ENCODE results near the gene BCAS4.
A peak's percentile ranks its signal among the peaks of the same experiment; 100 is the strongest.

The BCAS4 gene

DNA sequence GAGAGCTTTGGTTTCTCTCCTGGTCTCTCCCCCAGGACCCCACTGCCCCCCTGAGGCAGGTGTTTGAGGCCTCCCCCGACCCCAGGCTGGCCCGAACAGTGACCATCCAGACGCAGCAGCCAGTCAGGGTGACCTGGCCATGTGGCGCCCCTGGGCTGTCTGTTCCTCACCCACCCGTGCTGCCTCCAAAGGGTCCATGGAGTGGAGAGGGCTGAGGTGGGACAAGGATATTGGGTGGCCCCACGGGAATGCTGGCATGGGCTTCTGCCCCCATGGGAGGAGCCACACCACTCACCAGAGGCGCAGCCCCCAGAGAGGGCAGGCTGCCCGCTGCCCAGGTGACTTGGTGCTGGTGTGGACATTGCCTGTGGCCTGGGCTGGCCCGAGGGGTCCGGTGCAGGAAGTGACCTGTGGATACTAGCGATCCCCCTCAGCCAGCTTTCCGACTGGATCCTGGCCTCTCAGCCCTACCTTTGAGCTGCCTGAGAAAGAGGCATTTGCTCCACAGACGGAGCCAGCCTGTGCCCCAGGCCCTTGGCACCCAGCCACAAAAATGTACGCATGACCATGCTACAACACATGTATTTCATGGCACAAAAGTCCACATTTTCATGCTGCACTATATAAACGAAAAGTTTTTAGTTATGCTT, 50.8 kb downstream of the BCAS4 start:
- Histone ChIP-seq H3K4me3 (ENCODE audit: extremely low read depth, insufficient read depth, low read length, poor library complexity, severe bottlenecking) (no peak overlapping the region), H3K27ac (ENCODE audit: low read depth, low read length, severe bottlenecking) (no peak overlapping the region), H3K36me3 (ENCODE audit: control insufficient read depth, insufficient read depth, low read length) (no peaks in the 10 kb centered on the region), H3K9me3 (ENCODE audit: control insufficient read depth, low read length) (no peaks in the 10 kb centered on the region), H3K4me1 (ENCODE audit: control insufficient read depth, insufficient read depth, low read length, poor library complexity, severe bottlenecking) (peaks cover 15% of the 10 kb centered on the region)
- WGBS, 2 experiments (ENCODE audit: insufficient coverage in 2 of 2), result 95 to 97% methylated on average over 3 to 9 of the region's 15 CpGs

DNA sequence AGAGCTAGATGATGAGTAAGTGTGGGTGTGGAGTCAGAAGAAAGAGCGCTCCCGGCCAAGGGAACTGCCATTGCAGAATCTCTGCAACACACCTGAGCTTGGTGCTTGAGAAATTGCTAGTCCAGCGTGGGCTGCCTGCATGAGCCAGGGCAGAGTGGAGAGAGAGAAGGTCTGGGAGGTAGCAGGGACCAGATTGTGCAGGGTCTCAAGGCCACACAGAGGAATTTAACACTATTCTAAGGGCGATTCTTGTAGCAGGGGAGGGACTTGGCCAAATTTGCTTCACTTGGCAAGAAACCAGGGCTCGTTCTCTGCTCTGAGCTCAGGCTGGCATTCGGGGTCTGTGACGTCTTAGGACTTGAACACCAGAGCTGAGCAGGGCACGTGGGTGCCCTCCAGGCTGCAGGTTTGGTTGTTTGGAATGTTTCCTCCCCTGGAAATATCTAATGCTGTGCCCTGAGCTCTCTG, 53.5 kb downstream of the BCAS4 start:
- peak overlapping the region; percentile 10 for H3K27ac ChIP-seq (ENCODE audit: low read depth, low read length, severe bottlenecking)
- H3K9me3 ChIP-seq (ENCODE audit: control insufficient read depth, low read length), result no peaks in the 10 kb centered on the region
- 80 to 81% methylated on average over 8 of the region's 8 CpGs for WGBS, 2 experiments (ENCODE audit: insufficient coverage in 2 of 2)
- H3K4me1 ChIP-seq (ENCODE audit: control insufficient read depth, insufficient read depth, low read length, poor library complexity, severe bottlenecking), result peaks cover 23% of the 10 kb centered on the region
- no peaks in the 10 kb centered on the region for H3K36me3 ChIP-seq (ENCODE audit: control insufficient read depth, insufficient read depth, low read length)
- no peak overlapping the region for H3K4me3 ChIP-seq (ENCODE audit: extremely low read depth, insufficient read depth, low read length, poor library complexity, severe bottlenecking)

DNA sequence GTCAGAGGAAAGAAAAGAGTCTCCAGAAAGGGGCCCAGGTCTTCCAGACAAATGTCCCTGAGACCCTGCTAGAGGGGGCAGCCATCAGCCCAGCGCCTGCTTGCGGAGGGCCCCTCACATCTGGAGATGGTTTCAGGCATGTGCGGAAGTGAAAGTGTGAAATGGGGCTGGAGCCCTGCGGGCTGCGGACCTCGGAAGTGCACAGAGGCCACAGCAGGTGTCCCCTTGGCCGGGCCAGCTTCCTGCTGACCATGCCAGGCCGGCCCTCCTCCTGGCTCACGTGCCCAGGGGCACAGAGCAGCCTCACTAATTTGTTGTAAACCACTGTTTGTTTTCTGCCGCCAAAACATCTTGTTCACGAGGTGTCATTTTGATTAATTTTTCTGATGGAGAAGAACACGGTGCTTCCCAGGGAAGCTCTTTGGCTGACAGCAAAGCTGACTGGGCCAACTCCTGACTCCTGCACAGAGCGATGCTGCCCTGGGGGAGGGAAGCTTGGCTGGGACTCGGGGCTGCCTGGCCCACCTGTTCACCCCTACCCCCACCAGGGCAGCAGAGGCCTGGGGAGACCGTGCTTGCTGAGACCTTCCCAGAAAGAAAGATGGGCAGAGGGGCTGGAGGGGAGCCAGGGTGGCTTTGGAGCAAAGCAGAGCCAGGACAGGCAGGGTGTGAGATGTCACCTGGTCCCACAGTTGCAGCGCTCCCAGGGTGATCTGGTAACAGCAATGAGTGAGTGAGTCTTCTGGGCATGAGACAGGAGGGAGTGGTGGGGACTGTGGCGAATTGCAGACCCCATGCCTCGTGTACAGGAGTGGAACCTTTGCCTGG, 54.2 kb downstream of the BCAS4 start:
- 70 to 72% methylated on average over 15 to 17 of the region's 18 CpGs for WGBS, 2 experiments (ENCODE audit: insufficient coverage in 2 of 2)
- Histone ChIP-seq H3K4me3 (ENCODE audit: extremely low read depth, insufficient read depth, low read length, poor library complexity, severe bottlenecking) (no peak overlapping the region), H3K36me3 (ENCODE audit: control insufficient read depth, insufficient read depth, low read length) (no peaks in the 10 kb centered on the region), H3K4me1 (ENCODE audit: control insufficient read depth, insufficient read depth, low read length, poor library complexity, severe bottlenecking) (peaks cover 23% of the 10 kb centered on the region), H3K9me3 (ENCODE audit: control insufficient read depth, low read length) (no peaks in the 10 kb centered on the region), H3K27ac (ENCODE audit: low read depth, low read length, severe bottlenecking) (no peak overlapping the region)

DNA sequence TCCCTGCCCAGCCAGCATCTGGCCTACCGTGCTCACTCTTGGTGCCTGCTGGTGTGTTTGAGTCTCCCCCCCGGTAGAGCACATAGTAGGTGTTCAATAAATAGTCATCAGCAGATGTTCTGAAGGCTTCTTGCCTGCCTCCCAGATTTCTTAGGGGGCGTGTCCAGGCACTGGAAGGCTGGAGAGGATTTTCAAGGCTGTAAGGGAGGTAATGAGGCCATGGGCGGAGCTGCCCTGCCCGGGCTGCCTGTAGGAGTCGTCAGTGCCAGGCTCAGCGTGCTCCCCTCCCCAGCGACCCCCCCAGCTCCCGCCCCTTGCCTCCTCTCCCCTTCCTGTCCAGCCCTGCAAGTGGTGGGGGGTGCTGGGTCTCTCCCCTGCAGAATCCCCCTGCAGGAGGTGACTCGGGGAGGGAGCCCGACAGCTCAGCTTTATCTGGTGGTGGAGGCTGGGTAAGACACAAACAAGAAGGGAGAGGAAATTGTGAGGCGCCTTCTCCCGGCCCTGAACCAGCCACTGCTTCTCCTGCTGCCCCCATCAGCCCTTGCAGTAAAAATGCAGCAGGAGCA, 55.9 kb downstream of the BCAS4 start:
- Histone ChIP-seq H3K9me3 (ENCODE audit: control insufficient read depth, low read length) (no peaks in the 10 kb centered on the region), H3K36me3 (ENCODE audit: control insufficient read depth, insufficient read depth, low read length) (no peaks in the 10 kb centered on the region), H3K4me1 (ENCODE audit: control insufficient read depth, insufficient read depth, low read length, poor library complexity, severe bottlenecking) (peaks cover 16% of the 10 kb centered on the region), H3K4me3 (ENCODE audit: extremely low read depth, insufficient read depth, low read length, poor library complexity, severe bottlenecking) (no peak overlapping the region), H3K27ac (ENCODE audit: low read depth, low read length, severe bottlenecking) (no peak overlapping the region)
- 72 to 79% methylated on average over 4 of the region's 13 CpGs for WGBS, 2 experiments (ENCODE audit: insufficient coverage in 2 of 2)

DNA sequence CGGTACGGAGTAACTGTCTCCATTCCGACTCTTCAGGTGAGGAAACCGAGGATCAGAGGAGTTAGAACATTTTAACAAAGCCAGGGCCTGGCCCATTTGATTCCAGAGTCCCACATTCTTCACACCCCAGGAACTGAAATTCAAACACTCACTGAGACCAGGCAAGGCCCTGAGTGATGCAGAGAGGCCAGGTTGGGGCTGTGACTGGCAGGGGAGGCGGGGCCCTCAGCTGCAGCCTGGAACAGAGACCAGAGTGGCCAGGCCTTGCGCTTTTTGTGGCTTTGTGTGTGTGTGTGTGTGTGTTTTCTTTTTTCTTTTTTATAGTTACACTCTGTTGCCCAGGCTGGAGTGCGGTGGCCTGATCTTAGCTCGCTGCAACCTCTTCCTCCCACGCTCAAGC, 57.2 kb downstream of the BCAS4 start:
- 96% methylated on average over 6 to 8 of the region's 9 CpGs for WGBS, 2 experiments (ENCODE audit: insufficient coverage in 2 of 2)
- H3K4me1 ChIP-seq (ENCODE audit: control insufficient read depth, insufficient read depth, low read length, poor library complexity, severe bottlenecking), result peaks cover 16% of the 10 kb centered on the region
- no peak overlapping the region for H3K27ac ChIP-seq (ENCODE audit: low read depth, low read length, severe bottlenecking)
- no peaks in the 10 kb centered on the region for H3K9me3 ChIP-seq (ENCODE audit: control insufficient read depth, low read length)
- no peaks in the 10 kb centered on the region for H3K36me3 ChIP-seq (ENCODE audit: control insufficient read depth, insufficient read depth, low read length)
- H3K4me3 ChIP-seq (ENCODE audit: extremely low read depth, insufficient read depth, low read length, poor library complexity, severe bottlenecking), result no peak overlapping the region

DNA sequence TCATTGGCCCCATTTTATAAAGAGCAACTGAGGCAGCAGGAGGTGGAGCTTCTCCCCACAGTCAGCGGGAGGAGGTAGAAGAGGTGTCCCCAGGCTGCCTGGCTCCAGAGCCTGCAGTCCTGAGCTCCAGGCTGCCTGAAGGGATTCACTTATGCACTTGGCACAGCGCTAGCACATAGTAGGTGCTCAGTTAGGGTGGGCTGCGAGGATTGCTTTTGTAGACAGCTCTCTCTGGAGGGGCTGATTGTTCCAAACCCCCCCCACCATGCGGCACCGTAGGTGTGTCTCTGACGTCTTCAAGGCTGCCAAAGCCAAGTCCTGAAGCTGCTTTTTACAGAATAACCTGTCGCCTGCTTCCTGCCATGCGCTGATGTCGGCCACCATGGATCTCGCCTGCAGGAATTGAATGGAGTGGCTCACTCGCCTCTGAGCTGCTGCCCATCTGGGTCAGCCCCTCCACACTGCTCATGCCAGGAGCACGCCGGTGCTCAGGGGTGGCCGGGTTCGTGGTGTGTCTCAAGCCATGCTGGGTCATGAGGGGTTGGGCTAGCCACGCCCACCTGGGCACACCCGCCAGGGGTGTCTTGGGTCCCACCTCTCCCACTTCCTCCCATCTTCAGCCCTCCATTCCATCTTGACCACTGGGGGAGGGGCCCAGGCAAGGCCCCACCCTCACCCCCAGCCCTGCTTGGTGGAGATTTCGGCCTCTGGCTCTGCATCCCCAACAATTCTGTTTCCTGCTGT, 59.8 kb downstream of the BCAS4 start:
- no peaks in the 10 kb centered on the region for H3K9me3 ChIP-seq (ENCODE audit: control insufficient read depth, low read length)
- no peak overlapping the region for H3K4me3 ChIP-seq (ENCODE audit: extremely low read depth, insufficient read depth, low read length, poor library complexity, severe bottlenecking)
- WGBS, 2 experiments (ENCODE audit: insufficient coverage in 2 of 2), result 89 to 95% methylated on average over 14 to 15 of the region's 18 CpGs
- no peak overlapping the region for H3K27ac ChIP-seq (ENCODE audit: low read depth, low read length, severe bottlenecking)
- H3K4me1 ChIP-seq (ENCODE audit: control insufficient read depth, insufficient read depth, low read length, poor library complexity, severe bottlenecking), result peaks cover 8% of the 10 kb centered on the region
- H3K36me3 ChIP-seq (ENCODE audit: control insufficient read depth, insufficient read depth, low read length), result no peaks in the 10 kb centered on the region

DNA sequence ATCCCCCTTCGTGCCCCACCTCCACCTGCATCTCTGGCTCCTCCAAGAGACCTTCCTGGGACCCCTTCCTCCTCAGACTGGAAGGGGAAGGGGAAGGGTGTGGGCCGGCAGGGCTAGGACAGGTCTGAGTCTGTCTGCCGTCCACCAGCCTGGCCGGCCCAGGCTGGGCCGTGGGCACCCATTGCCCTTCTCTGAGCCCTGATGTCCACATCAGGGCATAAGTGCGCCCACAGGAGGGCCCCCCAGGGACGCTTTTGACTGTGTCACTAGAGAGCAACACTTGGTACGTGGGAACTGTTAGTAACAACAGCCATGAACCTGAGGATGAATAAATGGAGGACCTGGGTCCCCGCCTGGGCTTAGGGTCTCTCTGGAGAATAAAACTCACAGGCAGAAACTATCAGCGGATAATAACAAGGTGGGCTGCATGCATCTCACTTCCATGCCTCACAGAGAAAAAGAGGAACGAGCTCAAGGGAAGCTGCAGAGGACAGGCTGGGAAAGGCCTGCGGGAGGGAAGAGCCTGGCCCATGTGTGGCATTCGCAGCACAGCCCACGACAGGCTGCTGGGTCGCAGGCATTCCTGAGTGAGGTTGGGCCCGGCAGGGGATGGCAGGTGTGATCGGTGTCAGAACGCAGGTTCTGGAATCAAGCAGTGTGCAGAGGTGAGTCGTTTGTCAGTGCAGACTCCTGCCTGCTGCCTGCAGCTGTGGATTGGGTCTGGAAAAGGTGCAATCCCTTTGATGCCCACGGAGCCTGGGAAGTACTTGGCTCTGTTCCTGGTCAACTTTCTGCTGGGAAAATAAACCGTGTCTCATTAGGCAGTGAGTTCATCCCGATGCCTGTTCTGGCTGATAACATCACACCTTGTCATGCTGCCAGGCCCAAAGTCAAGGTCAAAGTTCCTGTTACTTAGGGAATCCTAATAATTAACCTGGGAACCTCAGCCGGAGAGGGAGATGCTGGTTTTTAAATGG, 60.9 kb downstream of the BCAS4 start:
- no peak overlapping the region for H3K4me3 ChIP-seq (ENCODE audit: extremely low read depth, insufficient read depth, low read length, poor library complexity, severe bottlenecking)
- H3K36me3 ChIP-seq (ENCODE audit: control insufficient read depth, insufficient read depth, low read length), result no peaks in the 10 kb centered on the region
- H3K4me1 ChIP-seq (ENCODE audit: control insufficient read depth, insufficient read depth, low read length, poor library complexity, severe bottlenecking), result peaks cover 8% of the 10 kb centered on the region
- no peak overlapping the region for H3K27ac ChIP-seq (ENCODE audit: low read depth, low read length, severe bottlenecking)
- H3K9me3 ChIP-seq (ENCODE audit: control insufficient read depth, low read length), result no peaks in the 10 kb centered on the region
- WGBS, 2 experiments (ENCODE audit: insufficient coverage in 2 of 2), result 74 to 81% methylated on average over 20 to 21 of the region's 23 CpGs

DNA sequence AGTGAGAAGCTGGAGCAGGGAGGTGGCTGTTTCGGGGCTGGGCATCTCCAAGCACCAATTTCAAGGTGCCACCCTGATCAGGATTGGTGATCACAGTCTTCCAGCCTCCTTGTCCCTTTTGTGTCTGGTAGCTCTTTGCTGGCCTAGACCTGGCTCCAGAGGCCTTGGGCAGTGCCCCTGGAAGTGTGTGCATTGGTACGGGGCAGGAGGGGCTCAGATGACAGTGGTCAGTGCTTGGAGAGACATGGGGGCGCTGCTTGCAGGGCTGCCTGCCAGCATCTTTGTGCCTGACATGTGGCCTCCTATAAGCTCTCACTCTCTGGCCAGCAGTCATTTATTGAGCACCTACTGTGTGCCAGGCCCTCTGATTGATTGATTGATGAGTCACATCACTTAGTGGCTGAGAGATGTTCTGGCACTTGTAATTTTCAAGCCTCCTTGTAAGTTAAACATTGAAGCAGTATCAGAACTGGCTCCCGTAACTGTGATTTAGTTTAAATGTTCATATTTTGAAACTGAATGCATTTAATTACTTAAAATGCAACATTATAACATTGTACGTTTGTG, 61.7 kb downstream of the BCAS4 start:
- Histone ChIP-seq H3K9me3 (ENCODE audit: control insufficient read depth, low read length) (no peaks in the 10 kb centered on the region), H3K4me1 (ENCODE audit: control insufficient read depth, insufficient read depth, low read length, poor library complexity, severe bottlenecking) (peaks cover under 1% of the 10 kb centered on the region), H3K4me3 (ENCODE audit: extremely low read depth, insufficient read depth, low read length, poor library complexity, severe bottlenecking) (no peak overlapping the region), H3K36me3 (ENCODE audit: control insufficient read depth, insufficient read depth, low read length) (no peaks in the 10 kb centered on the region), H3K27ac (ENCODE audit: low read depth, low read length, severe bottlenecking) (no peak overlapping the region)
- WGBS, 2 experiments (ENCODE audit: insufficient coverage in 2 of 2), result 91 to 100% methylated on average over 2 to 4 of the region's 5 CpGs

DNA sequence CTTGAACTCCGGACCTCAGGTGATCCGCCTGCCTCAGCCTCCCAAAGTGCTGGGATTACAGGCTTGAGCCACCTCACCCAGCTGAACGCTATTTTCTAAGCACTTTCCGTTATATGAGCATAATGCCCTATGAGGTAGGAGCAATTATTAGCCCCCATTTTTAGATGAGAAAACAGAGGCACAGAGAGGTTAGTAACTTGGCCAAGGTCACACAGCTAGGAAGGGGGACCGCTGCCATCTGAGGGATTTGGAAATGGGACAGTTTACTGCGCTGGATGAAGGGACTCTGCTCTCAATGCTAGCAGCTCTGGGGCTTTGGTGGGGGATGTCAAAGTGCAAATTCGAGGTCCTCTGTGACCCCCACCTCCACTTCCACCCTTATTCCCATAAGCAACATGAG, 62.5 kb downstream of the BCAS4 start:
- Histone ChIP-seq H3K4me1 (ENCODE audit: control insufficient read depth, insufficient read depth, low read length, poor library complexity, severe bottlenecking) (no peaks in the 10 kb centered on the region), H3K27ac (ENCODE audit: low read depth, low read length, severe bottlenecking) (no peak overlapping the region), H3K4me3 (ENCODE audit: extremely low read depth, insufficient read depth, low read length, poor library complexity, severe bottlenecking) (no peak overlapping the region), H3K9me3 (ENCODE audit: control insufficient read depth, low read length) (no peaks in the 10 kb centered on the region), H3K36me3 (ENCODE audit: control insufficient read depth, insufficient read depth, low read length) (no peaks in the 10 kb centered on the region)
- WGBS, 2 experiments (ENCODE audit: insufficient coverage in 2 of 2), result 89 to 90% methylated on average over 4 to 6 of the region's 7 CpGs

Data from mesodermal cell (in vitro differentiated cells).